Activated T-helper 17 cell treated with anti-CD3 and anti-CD28 coated beads, Interleukin-2, amount 50 U/mL, for 72 hours (primary cell): Measurements from ENCODE around the gene CCDC33. TPM values are rescaled to one million over a fixed set of nuclear protein-coding genes. Genes with fewer than 3 reads are reported as not detected.

Experiments
- ATAC-seq: fragments of 150-1000 bp; cut with Tn5 transposase; replicated peaks from 2 replicates; pipeline ENCODE4 v1.10.0; 2021; ENCODE audit warnings: mild to moderate bottlenecking, moderate library complexity
- H3K27ac Mint-ChIP-seq: one replicate; pipeline ENCODE4 v1.8.0; 2022; ENCODE audit warnings: mixed read lengths
- H3K27me3 Mint-ChIP-seq: one replicate; pipeline ENCODE4 v1.8.0; 2022; ENCODE audit warnings: mixed read lengths
- H3K36me3 Mint-ChIP-seq: one replicate; pipeline ENCODE4 v1.8.0; 2022; ENCODE audit warnings: low read depth, mild to moderate bottlenecking, mixed read lengths
- H3K4me1 Mint-ChIP-seq: one replicate; pipeline ENCODE4 v1.8.0; 2022; ENCODE audit warnings: mixed read lengths
- H3K4me3 Mint-ChIP-seq: one replicate; pipeline ENCODE4 v1.8.0; 2022; ENCODE audit warnings: mild to moderate bottlenecking, mixed read lengths
- H3K9me3 Mint-ChIP-seq: one replicate; pipeline ENCODE4 v1.8.0; 2022; ENCODE audit warnings: mixed read lengths
- total RNA-seq, 2 donors: library from RNA; stranded (reverse); gene quantifications; one replicate each; pipeline ENCODE4 v1.2.3, GENCODE V29; 2022

CCDC33 gene
- total RNA-seq, 2 donors from 2014 or later, result not detected

- H3K27me3 Mint-ChIP-seq, result peaks cover 15% of the 10 kb centered on the region
- no peak overlapping the region for H3K4me3 Mint-ChIP-seq
Observed at GRCh38 chr15:74231475-74231874, 4.7 kb upstream of the CCDC33 start.

GRCh38 chr15:74233373-74233772 lies 2.8 kb upstream of the CCDC33 start:
- H3K27ac Mint-ChIP-seq, result no peak overlapping the region
- H3K36me3 Mint-ChIP-seq, result no peaks in the 10 kb centered on the region
- H3K4me1 Mint-ChIP-seq, result no peaks in the 10 kb centered on the region
- H3K4me3 Mint-ChIP-seq, result no peak overlapping the region
- no peak for ATAC-seq
- peaks cover 14% of the 10 kb centered on the region for H3K27me3 Mint-ChIP-seq
- no peaks in the 10 kb centered on the region for H3K9me3 Mint-ChIP-seq

More at GRCh38 chr15:74231475-74231874, 4.7 kb upstream of the CCDC33 start:
- H3K27ac Mint-ChIP-seq, result no peak overlapping the region
- H3K36me3 Mint-ChIP-seq, result no peaks in the 10 kb centered on the region
- no peaks in the 10 kb centered on the region for H3K9me3 Mint-ChIP-seq
- no peaks in the 10 kb centered on the region for H3K4me1 Mint-ChIP-seq
- ATAC-seq, result no peak

- Mint-ChIP-seq H3K27me3 (peaks cover 14% of the 10 kb centered on the region), H3K4me3 (no peak overlapping the region), H3K36me3 (no peaks in the 10 kb centered on the region), H3K9me3 (no peaks in the 10 kb centered on the region), H3K4me1 (no peaks in the 10 kb centered on the region), H3K27ac (no peak overlapping the region)
- ATAC-seq, result no peak
Observed at GRCh38 chr15:74233851-74234597, 2.1 kb upstream of the CCDC33 start.

- H3K4me3 Mint-ChIP-seq, result no peak overlapping the region
- no peak overlapping the region for H3K27ac Mint-ChIP-seq
- ATAC-seq, result no peak
- H3K27me3 Mint-ChIP-seq, result peaks cover 12% of the 10 kb centered on the region
- no peaks in the 10 kb centered on the region for H3K4me1 Mint-ChIP-seq
- H3K36me3 Mint-ChIP-seq, result no peaks in the 10 kb centered on the region
- no peaks in the 10 kb centered on the region for H3K9me3 Mint-ChIP-seq
Observed at GRCh38 chr15:74234598-74234875, 1.6 kb upstream of the CCDC33 start.

- Mint-ChIP-seq H3K4me3 (no peak overlapping the region), H3K36me3 (no peaks in the 10 kb centered on the region), H3K27me3 (peaks cover 21% of the 10 kb centered on the region), H3K9me3 (no peaks in the 10 kb centered on the region), H3K4me1 (no peaks in the 10 kb centered on the region), H3K27ac (no peak overlapping the region)
- ATAC-seq, result no peak
Observed at GRCh38 chr15:74239051-74239705, 3.1 kb downstream of the CCDC33 start.

GRCh38 chr15:74240002-74240568 lies 4.0 kb downstream of the CCDC33 start:
- H3K4me1 Mint-ChIP-seq, result peaks cover 3% of the 10 kb centered on the region
- ATAC-seq, result no peak
- peaks cover 28% of the 10 kb centered on the region for H3K27me3 Mint-ChIP-seq
- no peak overlapping the region for H3K4me3 Mint-ChIP-seq
- H3K9me3 Mint-ChIP-seq, result no peaks in the 10 kb centered on the region
- no peaks in the 10 kb centered on the region for H3K36me3 Mint-ChIP-seq
- H3K27ac Mint-ChIP-seq, result no peak overlapping the region

- H3K4me1 Mint-ChIP-seq, result peaks cover 5% of the 10 kb centered on the region
- H3K4me3 Mint-ChIP-seq, result no peak overlapping the region
- ATAC-seq, result no peak
- no peaks in the 10 kb centered on the region for H3K9me3 Mint-ChIP-seq
- no peak overlapping the region for H3K27ac Mint-ChIP-seq
- H3K27me3 Mint-ChIP-seq, result peaks cover 32% of the 10 kb centered on the region
- H3K36me3 Mint-ChIP-seq, result no peaks in the 10 kb centered on the region
Observed at GRCh38 chr15:74240897-74241614, 4.9 kb downstream of the CCDC33 start.

GRCh38 chr15:74242441-74243185 lies 6.5 kb downstream of the CCDC33 start:
- Mint-ChIP-seq H3K4me3 (no peak overlapping the region), H3K36me3 (no peaks in the 10 kb centered on the region), H3K9me3 (no peaks in the 10 kb centered on the region)

GRCh38 chr15:74243431-74243830 lies 7.3 kb downstream of the CCDC33 start:
- Mint-ChIP-seq H3K27me3 (peaks cover 32% of the 10 kb centered on the region), H3K9me3 (no peaks in the 10 kb centered on the region), H3K4me1 (peaks cover 5% of the 10 kb centered on the region), H3K27ac (no peak overlapping the region), H3K36me3 (no peaks in the 10 kb centered on the region), H3K4me3 (no peak overlapping the region)
- ATAC-seq, result no peak

More at GRCh38 chr15:74242441-74243185, 6.5 kb downstream of the CCDC33 start:
- H3K27ac Mint-ChIP-seq, result no peak overlapping the region
- ATAC-seq, result no peak
- H3K27me3 Mint-ChIP-seq, result peaks cover 32% of the 10 kb centered on the region
- H3K4me1 Mint-ChIP-seq, result peaks cover 5% of the 10 kb centered on the region

- Mint-ChIP-seq H3K4me1 (peaks cover 5% of the 10 kb centered on the region), H3K9me3 (no peaks in the 10 kb centered on the region), H3K36me3 (no peaks in the 10 kb centered on the region), H3K4me3 (no peak overlapping the region), H3K27ac (no peak overlapping the region), H3K27me3 (peaks cover 34% of the 10 kb centered on the region)
- ATAC-seq, result no peak
Observed at GRCh38 chr15:74244822-74245341, 8.8 kb downstream of the CCDC33 start.

GRCh38 chr15:74245342-74245931 lies 9.3 kb downstream of the CCDC33 start:
- Mint-ChIP-seq H3K4me1 (peaks cover 5% of the 10 kb centered on the region), H3K4me3 (no peak overlapping the region), H3K27ac (no peak overlapping the region), H3K36me3 (no peaks in the 10 kb centered on the region), H3K27me3 (peaks cover 36% of the 10 kb centered on the region), H3K9me3 (no peaks in the 10 kb centered on the region)
- ATAC-seq, result no peak

- Mint-ChIP-seq H3K4me1 (no peaks in the 10 kb centered on the region), H3K27ac (no peak overlapping the region), H3K4me3 (no peak overlapping the region), H3K36me3 (no peaks in the 10 kb centered on the region), H3K9me3 (no peaks in the 10 kb centered on the region), H3K27me3 (peaks cover 18% of the 10 kb centered on the region)
- ATAC-seq, result no peak
Observed at GRCh38 chr15:74250266-74250665, 14.1 kb downstream of the CCDC33 start.

- H3K9me3 Mint-ChIP-seq, result no peaks in the 10 kb centered on the region
- H3K27ac Mint-ChIP-seq, result no peak overlapping the region
- no peaks in the 10 kb centered on the region for H3K36me3 Mint-ChIP-seq
- no peaks in the 10 kb centered on the region for H3K4me1 Mint-ChIP-seq
- H3K4me3 Mint-ChIP-seq, result no peak overlapping the region
- no peak for ATAC-seq
- peaks cover 14% of the 10 kb centered on the region for H3K27me3 Mint-ChIP-seq
Observed at GRCh38 chr15:74251131-74251811, 15.1 kb downstream of the CCDC33 start.
